ENCODE data around the gene WDR47.

Gene WDR47

GRCh38 chr1:108962681-108963051 lies 79.2 kb downstream of the WDR47 start:
- H3K4me3 ChIP-seq (ENCODE audit: low read length) = peak overlapping the region; percentile 70
- TF ChIP-seq CTCF (conservative IDR thresholded peaks at IDR 0.05; ENCODE audit: low read depth, low read length) = no peak
- DNase-seq (ENCODE audit: low read depth) = no peak

GRCh38 chr1:108961752-108962486 lies 80.0 kb downstream of the WDR47 start:
- peak overlapping the region; percentile 70 for H3K4me3 ChIP-seq (ENCODE audit: low read length)
- TF ChIP-seq CTCF (conservative IDR thresholded peaks at IDR 0.05; ENCODE audit: low read depth, low read length) = no peak
- no peak for DNase-seq (ENCODE audit: low read depth)

GRCh38 chr1:108961198-108961597 lies 80.7 kb downstream of the WDR47 start:
- no peak for DNase-seq (ENCODE audit: low read depth)
- TF ChIP-seq CTCF (conservative IDR thresholded peaks at IDR 0.05; ENCODE audit: low read depth, low read length) = no peak
- H3K4me3 ChIP-seq (ENCODE audit: low read length) = no peak overlapping the region

- no peak for TF ChIP-seq CTCF (conservative IDR thresholded peaks at IDR 0.05; ENCODE audit: low read depth, low read length)
- no peak for DNase-seq (ENCODE audit: low read depth)
- H3K4me3 ChIP-seq (ENCODE audit: low read length) = no peak overlapping the region
Measured at GRCh38 chr1:108960719-108961118, 81.2 kb downstream of the WDR47 start.

GRCh38 chr1:108957888-108958287 lies 84.0 kb downstream of the WDR47 start:
- no peak for DNase-seq (ENCODE audit: low read depth)
- TF ChIP-seq CTCF (conservative IDR thresholded peaks at IDR 0.05; ENCODE audit: low read depth, low read length) = no peak
- no peak overlapping the region for H3K4me3 ChIP-seq (ENCODE audit: low read length)

- no peak overlapping the region for H3K4me3 ChIP-seq (ENCODE audit: low read length)
- DNase-seq (ENCODE audit: low read depth) = no peak
- TF ChIP-seq CTCF (conservative IDR thresholded peaks at IDR 0.05; ENCODE audit: low read depth, low read length) = no peak
Measured at GRCh38 chr1:108955881-108956280, 86.0 kb downstream of the WDR47 start.

- no peak for TF ChIP-seq CTCF (conservative IDR thresholded peaks at IDR 0.05; ENCODE audit: low read depth, low read length)
Measured at GRCh38 chr1:108955111-108955510, 86.8 kb downstream of the WDR47 start.

More at GRCh38 chr1:108955111-108955510, 86.8 kb downstream of the WDR47 start:
- H3K4me3 ChIP-seq (ENCODE audit: low read length) = no peak overlapping the region
- no peak for DNase-seq (ENCODE audit: low read depth)

Measured in retinal pigment epithelial cell (primary cell).